HAP-1 (cell line): ENCODE data around the gene TNFAIP8L1.
"Not testable (repeated sequence)": the region's sequence is repeated elsewhere in the genome, so short reads cannot be mapped to it uniquely, and the experiment has no call there.

Source experiments
- DNase-seq, 2 experiments: peaks; one replicate each; pipeline ENCODE4 v3.0.0-alpha.2; 2016 to 2020; ENCODE audit warnings: low spot score in 2 of 2
- H3K27me3 ChIP-seq: fragments of 250-450 bp; sonication (Bioruptor Pico); 2 replicates; pipeline ENCODE4 v1.5.1; 2020; ENCODE audit warnings: low read depth, mild to moderate bottlenecking, moderate library complexity
- H3K36me3 ChIP-seq: fragments of 250-450 bp; sonication (Bioruptor Pico); replicated peaks from 2 replicates; pipeline ENCODE4 v1.5.1; 2020; ENCODE audit warnings: mild to moderate bottlenecking
- H3K4me1 ChIP-seq: fragments of 250-450 bp; sonication (Bioruptor Pico); 2 replicates; pipeline ENCODE4 v1.5.1; 2020; ENCODE audit warnings: mild to moderate bottlenecking
- H3K4me3 ChIP-seq: fragments of 250-450 bp; sonication (Bioruptor Pico); 2 replicates; pipeline ENCODE4 v1.5.1; 2020; ENCODE audit warnings: mild to moderate bottlenecking, moderate library complexity
- H3K9me3 ChIP-seq: fragments of 250-450 bp; sonication (Bioruptor Pico); 2 replicates; pipeline ENCODE4 v1.5.1; 2020; ENCODE audit warnings: mild to moderate bottlenecking, moderate library complexity
- in situ Hi-C: fragments of 300-500 bp; cut with MboI; formaldehyde crosslinking; loops from 3 replicates; pipeline ENCODE4 v1.14.3; 2020; ENCODE audit warnings: low sequenced_read_pairs, inconsistent platforms, mixed read lengths

TNFAIP8L1 gene

GRCh38 chr19:4638828-4639530 is at the start of gene TNFAIP8L1:
Gene TNFAIP8L1 (plus strand): TSS chr19:4639516. CDS start chr19:4651870, 12,354 bp downstream.
- Histone ChIP-seq H3K4me3 (peak within 1 kb of the TSS; percentile 71), H3K36me3 (no peaks in the 10 kb centered on the region), H3K4me1 (peaks cover 6% of the 10 kb centered on the region), H3K27me3 (no peaks in the 10 kb centered on the region), H3K9me3 (no peaks in the 10 kb centered on the region)
- DNase-seq, result peak; percentile 90 to 99
- in situ Hi-C loops, result loop anchor here (5.0 kb wide), 1 partner anchor 62 kb away; no protein-coding TSS in a partner anchor

- Histone ChIP-seq H3K27me3 (no peaks in the 10 kb centered on the region), H3K36me3 (no peaks in the 10 kb centered on the region), H3K4me3 (no peak overlapping the region), H3K9me3 (no peaks in the 10 kb centered on the region), H3K4me1 (no peaks in the 10 kb centered on the region)
- in situ Hi-C loops, result no loop called here
- DNase-seq, result peak in 1 of 2 experiments; percentile 65
These were observed 49.5 kb upstream of the TNFAIP8L1 start for GRCh38 chr19:4589579-4590410.

GRCh38 chr19:4590559-4590958 is 48.8 kb upstream of the TNFAIP8L1 start:
- no peaks in the 10 kb centered on the region for H3K27me3 ChIP-seq
- no peaks in the 10 kb centered on the region for H3K4me1 ChIP-seq
- H3K36me3 ChIP-seq, result no peaks in the 10 kb centered on the region
- in situ Hi-C loops, result no loop called here
- DNase-seq, result no peak
- H3K4me3 ChIP-seq, result no peak overlapping the region
- no peaks in the 10 kb centered on the region for H3K9me3 ChIP-seq

- H3K36me3 ChIP-seq, result no peaks in the 10 kb centered on the region
- in situ Hi-C loops, result no loop called here
- DNase-seq, result no peak
- no peaks in the 10 kb centered on the region for H3K4me1 ChIP-seq
- H3K4me3 ChIP-seq, result no peak overlapping the region
- H3K27me3 ChIP-seq, result no peaks in the 10 kb centered on the region
- no peaks in the 10 kb centered on the region for H3K9me3 ChIP-seq
These were observed 48.0 kb upstream of the TNFAIP8L1 start for GRCh38 chr19:4591320-4591719.

GRCh38 chr19:4592445-4592844 is 46.9 kb upstream of the TNFAIP8L1 start:
- Histone ChIP-seq H3K4me1 (no peaks in the 10 kb centered on the region), H3K36me3 (no peaks in the 10 kb centered on the region), H3K9me3 (no peaks in the 10 kb centered on the region), H3K27me3 (no peaks in the 10 kb centered on the region), H3K4me3 (no peak overlapping the region)
- in situ Hi-C loops, result no loop called here
- no peak for DNase-seq

GRCh38 chr19:4593409-4593851 is 45.9 kb upstream of the TNFAIP8L1 start:
- Histone ChIP-seq H3K4me1 (no peaks in the 10 kb centered on the region), H3K9me3 (no peaks in the 10 kb centered on the region), H3K4me3 (no peak overlapping the region), H3K36me3 (no peaks in the 10 kb centered on the region), H3K27me3 (no peaks in the 10 kb centered on the region)
- no peak for DNase-seq
- in situ Hi-C loops, result no loop called here

- no peaks in the 10 kb centered on the region for H3K9me3 ChIP-seq
- DNase-seq, result no peak
- no peaks in the 10 kb centered on the region for H3K36me3 ChIP-seq
- in situ Hi-C loops, result no loop called here
- H3K4me1 ChIP-seq, result no peaks in the 10 kb centered on the region
- no peaks in the 10 kb centered on the region for H3K27me3 ChIP-seq
- H3K4me3 ChIP-seq, result no peak overlapping the region
These were observed 45.1 kb upstream of the TNFAIP8L1 start for GRCh38 chr19:4594201-4594600.

- H3K4me3 ChIP-seq, H3K36me3 ChIP-seq, DNase-seq, H3K4me1 ChIP-seq, H3K27me3 ChIP-seq, H3K9me3 ChIP-seq, in situ Hi-C loops: not testable (repeated sequence)
These were observed 44.2 kb upstream of the TNFAIP8L1 start for GRCh38 chr19:4595158-4595557.

GRCh38 chr19:4596033-4596904 is 43.0 kb upstream of the TNFAIP8L1 start:
- DNase-seq, result no peak
- H3K27me3 ChIP-seq, result no peaks in the 10 kb centered on the region
- no peaks in the 10 kb centered on the region for H3K36me3 ChIP-seq
- no peaks in the 10 kb centered on the region for H3K4me1 ChIP-seq
- in situ Hi-C loops, result no loop called here
- no peaks in the 10 kb centered on the region for H3K9me3 ChIP-seq
- no peak overlapping the region for H3K4me3 ChIP-seq

GRCh38 chr19:4597278-4597974 is 41.9 kb upstream of the TNFAIP8L1 start:
- Histone ChIP-seq H3K4me1 (no peaks in the 10 kb centered on the region), H3K36me3 (no peaks in the 10 kb centered on the region), H3K27me3 (no peaks in the 10 kb centered on the region), H3K9me3 (no peaks in the 10 kb centered on the region), H3K4me3 (no peak overlapping the region)
- no peak for DNase-seq
- in situ Hi-C loops, result no loop called here

GRCh38 chr19:4597975-4598671 is 41.2 kb upstream of the TNFAIP8L1 start:
- no peaks in the 10 kb centered on the region for H3K4me1 ChIP-seq
- in situ Hi-C loops, result no loop called here

GRCh38 chr19:4598712-4599111 is 40.6 kb upstream of the TNFAIP8L1 start:
- Histone ChIP-seq H3K4me1 (no peaks in the 10 kb centered on the region), H3K4me3 (no peak overlapping the region), H3K27me3 (no peaks in the 10 kb centered on the region), H3K36me3 (no peaks in the 10 kb centered on the region), H3K9me3 (no peaks in the 10 kb centered on the region)
- DNase-seq, result no peak
- in situ Hi-C loops, result no loop called here

More at GRCh38 chr19:4597975-4598671, 41.2 kb upstream of the TNFAIP8L1 start:
- no peaks in the 10 kb centered on the region for H3K9me3 ChIP-seq
- H3K36me3 ChIP-seq, result no peaks in the 10 kb centered on the region
- H3K27me3 ChIP-seq, result no peaks in the 10 kb centered on the region
- H3K4me3 ChIP-seq, result peak overlapping the region; percentile 24
- DNase-seq, result peak; percentile 50 to 92
